Type B pancreatic cell (in vitro differentiated cells): Measurements from ENCODE around the gene SEMA3D. TPM values are rescaled to one million over a fixed set of nuclear protein-coding genes. Genes with fewer than 3 reads are reported as not detected.

Experiments used
- DNase-seq: peaks from one replicate; pipeline ENCODE4 v3.0.0; 2021; ENCODE audit warnings: mixed read lengths; ENCODE audit not compliant: unreplicated experiment; ENCODE audit errors: extremely low spot score
- H3K27ac Mint-ChIP-seq: 2 replicates; pipeline ENCODE4 v1.8.0; 2021; ENCODE audit warnings: mild to moderate bottlenecking, mixed read lengths
- H3K27me3 Mint-ChIP-seq: 2 replicates; pipeline ENCODE4 v1.8.0; 2021; ENCODE audit warnings: mixed read lengths
- H3K36me3 Mint-ChIP-seq: 2 replicates; pipeline ENCODE4 v1.8.0; 2021; ENCODE audit warnings: mixed read lengths
- H3K4me1 Mint-ChIP-seq: one replicate; pipeline ENCODE4 v1.8.0; 2021; ENCODE audit warnings: mixed read lengths; ENCODE audit not compliant: unreplicated experiment
- H3K4me3 Mint-ChIP-seq: 2 replicates; pipeline ENCODE4 v1.8.0; 2021; ENCODE audit warnings: mild to moderate bottlenecking, mixed read lengths
- H3K9me3 Mint-ChIP-seq: 2 replicates; pipeline ENCODE4 v1.8.0; 2021; ENCODE audit warnings: mixed read lengths
- CTCF ChIP-seq: fragments of 200-600 bp; sonication (generic); conservative IDR thresholded peaks from 2 replicates; pipeline ENCODE4 v1.5.0; 2021; ENCODE audit warnings: antibody characterized with exemption, mild to moderate bottlenecking
- total RNA-seq: library from RNA; stranded (reverse); gene quantifications from 2 replicates; pipeline ENCODE4 v1.2.1, GENCODE V29; 2021; ENCODE audit warnings: low replicate concordance

Gene SEMA3D
- total RNA-seq, 1 donor from 2014 or later: 52.9 TPM

GRCh38 chr7:85078181-85078580 is 108.7 kb downstream of the SEMA3D start:
- peaks cover 16% of the 10 kb centered on the region for H3K4me1 Mint-ChIP-seq
- no peaks in the 10 kb centered on the region for H3K27me3 Mint-ChIP-seq
- peaks cover 5% of the 10 kb centered on the region for H3K36me3 Mint-ChIP-seq
- no peak for TF ChIP-seq CTCF
- H3K27ac Mint-ChIP-seq: no peak overlapping the region
- DNase-seq: no peak
- no peak overlapping the region for H3K4me3 Mint-ChIP-seq
- no peaks in the 10 kb centered on the region for H3K9me3 Mint-ChIP-seq

- Mint-ChIP-seq H3K36me3 (peaks cover 5% of the 10 kb centered on the region), H3K9me3 (no peaks in the 10 kb centered on the region), H3K27me3 (no peaks in the 10 kb centered on the region), H3K4me1 (peaks cover 22% of the 10 kb centered on the region), H3K27ac (no peak overlapping the region), H3K4me3 (no peak overlapping the region)
- no peak for DNase-seq
- no peak for TF ChIP-seq CTCF
These were observed 111.0 kb downstream of the SEMA3D start for GRCh38 chr7:85075864-85076263.

GRCh38 chr7:85074992-85075391 is 111.9 kb downstream of the SEMA3D start:
- Mint-ChIP-seq H3K4me3 (no peak overlapping the region), H3K4me1 (peaks cover 29% of the 10 kb centered on the region), H3K36me3 (peaks cover 5% of the 10 kb centered on the region), H3K9me3 (no peaks in the 10 kb centered on the region), H3K27me3 (no peaks in the 10 kb centered on the region), H3K27ac (no peak overlapping the region)
- no peak for DNase-seq
- no peak for TF ChIP-seq CTCF

GRCh38 chr7:85074016-85074415 is 112.8 kb downstream of the SEMA3D start:
- Mint-ChIP-seq H3K27me3 (no peaks in the 10 kb centered on the region), H3K27ac (no peak overlapping the region), H3K9me3 (no peaks in the 10 kb centered on the region), H3K36me3 (peaks cover 5% of the 10 kb centered on the region), H3K4me1 (peaks cover 30% of the 10 kb centered on the region), H3K4me3 (no peak overlapping the region)
- no peak for TF ChIP-seq CTCF
- no peak for DNase-seq

GRCh38 chr7:85070967-85071628 is 115.8 kb downstream of the SEMA3D start:
- peaks cover 49% of the 10 kb centered on the region for H3K4me1 Mint-ChIP-seq
- H3K27me3 Mint-ChIP-seq: no peaks in the 10 kb centered on the region
- peak overlapping the region; percentile 33 for H3K27ac Mint-ChIP-seq
- H3K9me3 Mint-ChIP-seq: no peaks in the 10 kb centered on the region
- H3K4me3 Mint-ChIP-seq: no peak overlapping the region
- peaks cover 5% of the 10 kb centered on the region for H3K36me3 Mint-ChIP-seq
- DNase-seq: no peak
- no peak for TF ChIP-seq CTCF
